Testis (tissue), 3 donors: ENCODE measurements around the gene FRYL. TPM values are rescaled to one million over a fixed set of nuclear protein-coding genes. Genes with fewer than 3 reads are reported as not detected.

Experiments
- DNase-seq: peaks from one replicate; pipeline ENCODE4 v3.0.0-alpha.2; 2019
- H3K27ac ChIP-seq, 2 donors: fragments of 200-600 bp; sonication (generic); one replicate each; pipeline ENCODE4 v1.5.1; 2019
- H3K27me3 ChIP-seq: fragments of 200-600 bp; sonication (generic); one replicate; pipeline ENCODE4 v1.5.1; 2019
- H3K36me3 ChIP-seq: fragments of 200-600 bp; sonication (generic); one replicate; pipeline ENCODE4 v1.5.1; 2017; ENCODE audit warnings: low read depth; ENCODE audit errors: missing control alignments
- H3K4me1 ChIP-seq: fragments of 200-600 bp; sonication (generic); one replicate; pipeline ENCODE4 v1.5.1; 2019
- H3K4me3 ChIP-seq, 2 donors: fragments of 200-600 bp; sonication (generic); one replicate each; pipeline ENCODE4 v1.5.1; 2017 to 2019
- H3K9me3 ChIP-seq: fragments of 200-600 bp; sonication (generic); one replicate; pipeline ENCODE4 v1.5.1; 2017
- CTCF ChIP-seq, 3 experiments: fragments of 450-650 bp in 2 of 3; fragments of 200-600 bp in 1 of 3; sonication (generic) in 1 of 3; IDR thresholded peaks; one replicate each; pipeline ENCODE4 v1.5.1; 2016 to 2019; ENCODE audit warnings: antibody characterized with exemption in 3 of 3, mild to moderate bottlenecking in 2 of 3, moderate library complexity in 1 of 3
- POLR2A ChIP-seq: fragments of 450-650 bp; IDR thresholded peaks from one replicate; pipeline ENCODE4 v1.6.1; 2017; ENCODE audit warnings: antibody characterized with exemption, mild to moderate bottlenecking, moderate library complexity
- WGBS, 2 donors: methylation state at CpG; one replicate each; pipeline ENCODE4 v1.1.5; 2018; 5-methylcytosine and 5-hydroxymethylcytosine counted together
- intact Hi-C: fragments of 100-400 bp; cut with DNase I; formaldehyde crosslinking; loops from one replicate; pipeline ENCODE4 v1.15.1; 2023; ENCODE audit warnings: low total_unique reads
- polyA plus RNA-seq: library from polyadenylated mRNA; stranded (reverse); fragments of 350-450 nt; fragmentation: Illumina TruSeq; extraction: RNeasy Lipid Tissue Mini Kit (QIAGEN cat#74804); gene quantifications from one replicate; pipeline ENCODE4 v1.2.3, GENCODE V29; 2014; ENCODE audit warnings: low read depth, low replicate concordance; ENCODE audit not compliant: insufficient read depth
- total RNA-seq, 2 donors: library from RNA; depleted of rRNA; stranded (reverse); fragments of >200 nt; gene quantifications; one replicate each; pipeline ENCODE4 v1.2.3, GENCODE V29; 2016

FRYL gene
- total and polyA plus RNA-seq, 3 donors from 2014 or later = 22.5 to 70.6 (median 55.0) TPM

- Histone ChIP-seq H3K27me3 (no peaks in the 10 kb centered on the region), H3K36me3 (no peaks in the 10 kb centered on the region), H3K4me1 (no peaks in the 10 kb centered on the region), H3K9me3 (no peaks in the 10 kb centered on the region), H3K27ac (no peak overlapping the region), H3K4me3 (no peak overlapping the region)
- WGBS, 2 donors = 86 to 88% methylated on average over 4 of the region's 4 CpGs
- intact Hi-C loops = no loop called here
- TF ChIP-seq POLR2A = no peak
- no peak for TF ChIP-seq CTCF (IDR thresholded peaks at IDR 0.05)
- DNase-seq = no peak
Observed at GRCh38 chr4:48668254-48669017, 111.6 kb downstream of the FRYL start.

GRCh38 chr4:48667148-48667547, 112.9 kb downstream of the FRYL start:
- no peak overlapping the region for H3K27ac ChIP-seq
- H3K36me3 ChIP-seq = no peaks in the 10 kb centered on the region
- 71 to 75% methylated on average over 2 of the region's 2 CpGs for WGBS, 2 donors
- intact Hi-C loops = no loop called here
- H3K9me3 ChIP-seq = no peaks in the 10 kb centered on the region
- no peaks in the 10 kb centered on the region for H3K4me1 ChIP-seq
- H3K27me3 ChIP-seq = no peaks in the 10 kb centered on the region
- TF ChIP-seq POLR2A = no peak
- no peak for TF ChIP-seq CTCF (IDR thresholded peaks at IDR 0.05)
- no peak for DNase-seq
- no peak overlapping the region for H3K4me3 ChIP-seq

DNA sequence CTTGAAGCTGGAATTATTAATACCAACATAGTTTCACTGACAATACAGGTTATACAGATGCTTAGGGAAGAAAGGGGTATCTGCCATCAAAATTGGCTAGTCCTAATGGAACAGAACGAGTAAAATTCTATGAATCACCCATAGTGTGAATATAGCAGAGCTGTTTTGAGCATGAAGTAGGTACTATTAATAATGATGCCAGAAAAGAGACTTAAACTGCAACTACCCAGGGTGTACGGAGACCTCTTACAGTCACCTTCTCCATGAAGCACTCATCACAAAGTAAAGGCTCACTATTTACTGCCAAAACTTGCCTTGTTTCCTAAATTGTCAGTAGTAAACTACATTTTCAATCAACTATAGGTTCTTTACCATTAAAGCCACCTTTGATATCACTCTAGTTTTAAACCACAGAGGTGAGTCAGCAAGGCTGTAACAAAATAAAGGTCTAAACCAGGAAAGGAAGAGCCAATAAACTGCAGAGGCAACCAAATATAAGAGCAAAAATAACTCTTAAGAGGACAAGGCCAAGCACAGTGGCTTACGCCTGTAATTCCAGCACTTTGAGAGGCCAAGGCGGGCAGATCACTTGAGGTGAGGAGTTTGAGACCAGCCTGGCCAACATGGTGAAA, 114.4 kb downstream of the FRYL start:
- Histone ChIP-seq H3K27me3 (no peaks in the 10 kb centered on the region), H3K9me3 (no peaks in the 10 kb centered on the region), H3K36me3 (no peaks in the 10 kb centered on the region), H3K4me1 (no peaks in the 10 kb centered on the region), H3K27ac (no peak overlapping the region), H3K4me3 (no peak overlapping the region)
- no peak for TF ChIP-seq POLR2A
- TF ChIP-seq CTCF (IDR thresholded peaks at IDR 0.05) = no peak
- intact Hi-C loops = no loop called here
- WGBS, 2 donors = 87% methylated on average over 4 of the region's 4 CpGs
- no peak for DNase-seq

GRCh38 chr4:48664938-48665337, 115.1 kb downstream of the FRYL start:
- no peak overlapping the region for H3K27ac ChIP-seq
- H3K4me1 ChIP-seq = no peaks in the 10 kb centered on the region
- no peaks in the 10 kb centered on the region for H3K9me3 ChIP-seq
- H3K27me3 ChIP-seq = no peaks in the 10 kb centered on the region
- H3K36me3 ChIP-seq = no peaks in the 10 kb centered on the region
- no peak for DNase-seq
- intact Hi-C loops = no loop called here
- no peak for TF ChIP-seq CTCF (IDR thresholded peaks at IDR 0.05)
- TF ChIP-seq POLR2A = no peak
- no peak overlapping the region for H3K4me3 ChIP-seq

DNA sequence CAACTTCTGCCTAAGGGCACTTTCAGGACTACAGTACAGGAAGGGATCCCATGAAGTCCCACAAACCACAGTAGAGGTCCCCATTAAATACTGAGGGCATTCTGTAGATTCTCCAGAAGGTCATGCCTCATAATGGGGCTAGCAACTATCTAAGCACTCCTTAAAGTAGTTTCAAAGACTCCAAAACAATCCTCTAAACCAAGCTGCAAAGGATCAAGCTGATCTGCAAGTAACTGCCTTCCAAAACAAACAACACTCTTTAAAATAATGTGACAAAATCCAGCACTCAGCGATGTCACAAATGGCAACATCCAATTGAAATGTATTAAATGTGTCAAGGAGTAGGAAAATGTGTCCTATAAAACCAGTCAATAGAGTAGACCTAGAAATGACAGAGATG, 118.7 kb downstream of the FRYL start:
- WGBS, 2 donors = 61 to 89% methylated on average over 1 of the region's 1 CpG
- H3K4me1 ChIP-seq = no peaks in the 10 kb centered on the region
- TF ChIP-seq CTCF (IDR thresholded peaks at IDR 0.05) (no peak), POLR2A (no peak)
- H3K9me3 ChIP-seq = no peaks in the 10 kb centered on the region
- H3K4me3 ChIP-seq = no peak overlapping the region
- no peak for DNase-seq
- no peaks in the 10 kb centered on the region for H3K27me3 ChIP-seq
- intact Hi-C loops = no loop called here
- no peak overlapping the region for H3K27ac ChIP-seq
- no peaks in the 10 kb centered on the region for H3K36me3 ChIP-seq
